Measurements from ENCODE around the gene PROZ. TPM values are rescaled to one million over a fixed set of nuclear protein-coding genes. Genes with fewer than 3 reads are reported as not detected.

Gene PROZ
- total RNA-seq, 2 experiments from 2014 or later = not detected

DNA sequence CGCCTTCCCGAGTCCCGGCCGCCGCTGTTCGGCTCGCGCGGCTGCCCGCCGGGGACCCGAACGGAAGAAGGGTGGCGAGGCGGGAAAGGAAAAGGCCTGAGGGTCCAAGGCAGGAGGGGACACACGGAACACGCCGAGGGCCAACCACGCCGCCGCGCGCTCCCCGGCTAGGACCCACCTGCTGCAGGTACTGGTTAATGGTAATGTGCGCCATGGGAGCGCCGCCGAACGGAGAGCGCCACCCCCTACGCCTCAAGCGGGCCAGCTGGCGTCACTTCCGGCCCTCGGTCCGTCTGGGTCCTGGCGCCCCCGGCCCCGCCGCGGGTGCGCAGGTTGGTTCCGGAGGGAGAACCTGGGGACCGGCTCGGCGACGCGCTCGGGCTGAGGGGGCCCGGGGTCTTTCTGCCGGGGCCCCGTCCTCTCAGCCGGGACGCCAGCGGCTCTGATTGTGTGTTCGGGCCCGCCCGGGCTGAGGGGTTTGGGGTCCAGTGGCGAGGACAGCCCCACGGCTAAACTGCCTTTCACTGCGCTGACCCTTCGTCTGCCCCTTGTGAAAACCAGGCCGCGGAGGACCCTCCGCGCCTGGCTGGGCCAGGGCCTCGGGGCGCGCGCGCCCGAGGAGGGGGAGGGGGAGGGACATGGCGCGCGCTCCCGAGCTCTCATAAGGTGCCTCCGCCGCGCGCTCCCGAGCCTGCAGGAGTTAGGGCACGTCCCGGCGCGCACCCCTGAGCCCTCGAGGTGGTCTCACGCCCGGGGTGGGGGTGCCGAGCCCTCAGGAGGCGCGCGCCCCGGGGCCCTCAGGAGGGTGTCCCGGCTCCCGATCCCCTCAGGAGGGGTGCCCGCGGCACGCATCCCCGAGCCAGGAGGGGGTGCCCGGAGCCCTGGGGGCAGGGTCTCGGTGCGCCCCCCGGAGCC lies 50.2 kb downstream of the PROZ start, which contains the start of gene PCID2:
Gene PCID2 (minus strand): TSS at position 249 of the 915 bp plus-strand sequence. CDS start 35 bp downstream, at position 214.
- peak within 1 kb of the TSS; percentile 86 for H3K4me2 ChIP-seq (ENCODE audit: low read length)
- peaks cover 83% of the 10 kb centered on the region for H3K79me2 ChIP-seq (ENCODE audit: insufficient read depth, low read depth, low read length)
- H3K4me1 ChIP-seq (ENCODE audit: insufficient read depth, low read length, poor library complexity, severe bottlenecking) = peaks cover 22% of the 10 kb centered on the region
- DNase-seq (ENCODE audit: low spot score) = peak; percentile 88
- intact Hi-C loops (cut with micrococcal nuclease; ENCODE audit: unreplicated experiment) = loop anchor here (1.0 to 10.0 kb wide), 2 partner anchors 241 to 376 kb away; partner anchors contain the start of gene TFDP1
- H2AFZ ChIP-seq (ENCODE audit: low read length) = peak within 1 kb of the TSS; percentile 65
- no peaks in the 10 kb centered on the region; the same call in 1 of the 2 replicates for H4K20me1 ChIP-seq (ENCODE audit: insufficient read depth, low read length)
- H3K36me3 ChIP-seq (ENCODE audit: insufficient read depth, low read length) = peaks cover 36% of the 10 kb centered on the region
- H3K4me3 ChIP-seq (ENCODE audit: low read depth, low read length, poor library complexity, severe bottlenecking) = peak within 1 kb of the TSS; percentile 94
- peak within 1 kb of the TSS; percentile 84 for H3K27ac ChIP-seq (ENCODE audit: low read depth, low read length, poor library complexity, severe bottlenecking)
- no TSS peak for BruUV-seq (replicated peaks)
- TF ChIP-seq, protein P1, sequence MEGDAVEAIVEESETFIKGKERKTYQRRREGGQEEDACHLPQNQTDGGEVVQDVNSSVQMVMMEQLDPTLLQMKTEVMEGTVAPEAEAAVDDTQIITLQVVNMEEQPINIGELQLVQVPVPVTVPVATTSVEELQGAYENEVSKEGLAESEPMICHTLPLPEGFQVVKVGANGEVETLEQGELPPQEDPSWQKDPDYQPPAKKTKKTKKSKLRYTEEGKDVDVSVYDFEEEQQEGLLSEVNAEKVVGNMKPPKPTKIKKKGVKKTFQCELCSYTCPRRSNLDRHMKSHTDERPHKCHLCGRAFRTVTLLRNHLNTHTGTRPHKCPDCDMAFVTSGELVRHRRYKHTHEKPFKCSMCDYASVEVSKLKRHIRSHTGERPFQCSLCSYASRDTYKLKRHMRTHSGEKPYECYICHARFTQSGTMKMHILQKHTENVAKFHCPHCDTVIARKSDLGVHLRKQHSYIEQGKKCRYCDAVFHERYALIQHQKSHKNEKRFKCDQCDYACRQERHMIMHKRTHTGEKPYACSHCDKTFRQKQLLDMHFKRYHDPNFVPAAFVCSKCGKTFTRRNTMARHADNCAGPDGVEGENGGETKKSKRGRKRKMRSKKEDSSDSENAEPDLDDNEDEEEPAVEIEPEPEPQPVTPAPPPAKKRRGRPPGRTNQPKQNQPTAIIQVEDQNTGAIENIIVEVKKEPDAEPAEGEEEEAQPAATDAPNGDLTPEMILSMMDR (conservative IDR thresholded peaks at IDR 0.05; ENCODE audit: low read length) = no peak
- TF ChIP-seq EZH2phosphoT487 (IDR thresholded peaks at IDR 0.05; ENCODE audit: borderline replicate concordance, low read depth, low read length) = no peak
- ChIA-PET POLR2A (no interaction called here), CTCF (ENCODE audit: unreplicated experiment) (no interaction called here)
- no peaks in the 10 kb centered on the region for H3K9me2 ChIP-seq (ENCODE audit: insufficient read depth, low read length)
- no peaks in the 10 kb centered on the region for H3K9me3 ChIP-seq (ENCODE audit: low read length)

DNA sequence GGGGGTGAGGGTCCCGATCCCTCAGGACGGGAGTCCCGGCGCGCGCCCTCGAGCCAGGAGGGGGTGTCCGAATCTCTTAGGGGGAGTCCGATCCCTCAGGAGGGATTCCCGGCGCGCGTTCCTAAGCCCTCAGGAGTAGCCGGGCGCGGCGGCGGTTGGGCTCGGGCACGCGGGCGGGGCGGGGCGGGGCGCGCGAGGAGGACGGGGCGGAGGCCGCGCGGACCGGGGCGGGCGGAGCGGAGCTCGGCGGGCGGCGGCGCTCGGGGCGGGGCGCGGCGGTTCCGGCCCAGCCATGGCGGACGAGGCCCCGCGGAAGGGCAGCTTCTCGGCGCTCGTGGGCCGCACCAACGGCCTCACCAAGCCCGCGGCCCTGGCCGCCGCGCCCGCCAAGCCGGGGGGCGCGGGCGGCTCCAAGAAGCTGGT lies 50.9 kb downstream of the PROZ start, which contains the start of gene CUL4A:
Gene CUL4A (plus strand): TSS at position 278 of the 423 bp plus-strand sequence. CDS start 15 bp downstream, at position 293.
- Histone ChIP-seq H3K4me1 (ENCODE audit: insufficient read depth, low read length, poor library complexity, severe bottlenecking) (peaks cover 22% of the 10 kb centered on the region), H3K36me3 (ENCODE audit: insufficient read depth, low read length) (peaks cover 36% of the 10 kb centered on the region), H3K79me2 (ENCODE audit: insufficient read depth, low read depth, low read length) (peaks cover 84% of the 10 kb centered on the region), H2AFZ (ENCODE audit: low read length) (peak within 1 kb of the TSS; percentile 65), H3K4me2 (ENCODE audit: low read length) (peak within 1 kb of the TSS; percentile 86), H3K4me3 (ENCODE audit: low read depth, low read length, poor library complexity, severe bottlenecking) (peak within 1 kb of the TSS; percentile 94), H3K9me2 (ENCODE audit: insufficient read depth, low read length) (no peaks in the 10 kb centered on the region), H3K9me3 (ENCODE audit: low read length) (no peaks in the 10 kb centered on the region), H3K27ac (ENCODE audit: low read depth, low read length, poor library complexity, severe bottlenecking) (peak within 1 kb of the TSS; percentile 84), H4K20me1 (ENCODE audit: insufficient read depth, low read length) (peaks cover 4% of the 10 kb centered on the region; the same call in 1 of the 2 replicates)
- peak; percentile 61 for DNase-seq (ENCODE audit: low spot score)
- ChIA-PET POLR2A (interaction anchor here (0.5 to 0.6 kb wide), 3 partner anchors 239 to 1112 kb away, joined by 3 read pairs; no protein-coding TSS in a partner anchor), CTCF (ENCODE audit: unreplicated experiment) (no interaction called here)
- no TSS peak for BruUV-seq (replicated peaks)
- intact Hi-C loops (cut with micrococcal nuclease; ENCODE audit: unreplicated experiment) = loop anchor here (1.0 to 10.0 kb wide), 2 partner anchors 240 to 375 kb away; partner anchors contain the start of gene TFDP1
- no peak for TF ChIP-seq EZH2phosphoT487 (IDR thresholded peaks at IDR 0.05; ENCODE audit: borderline replicate concordance, low read depth, low read length)
- TF ChIP-seq, protein P1 (conservative IDR thresholded peaks at IDR 0.05; ENCODE audit: low read length) = no peak
